HepG2 (cell line): Measurements from ENCODE around the gene CHID1. TPM values are rescaled to one million over a fixed set of nuclear protein-coding genes. Genes with fewer than 3 reads are reported as not detected.

ENCODE experiments used
- CBX2 ChIP-seq, 2 experiments: fragments of 200-600 bp in 1 of 2; sonication (generic); formaldehyde crosslinking in 1 of 2; IDR thresholded peaks; 2 replicates each; pipeline versions ENCODE4 v1.7.0 to v1.8.1; 2018 to 2022; ENCODE audit warnings: low read depth in 2 of 2, low read length in 1 of 2, mild to moderate bottlenecking in 1 of 2, missing genetic modification reagents in 1 of 2
- CERS6 ChIP-seq: sonication (generic); formaldehyde crosslinking; IDR thresholded peaks from 2 replicates; pipeline ENCODE4 v1.5.0; 2020; ENCODE audit warnings: missing genetic modification reagents
- HHEX ChIP-seq: IDR thresholded peaks from 2 replicates; pipeline ENCODE4 v1.6.1; 2016; ENCODE audit warnings: control low read depth
- HMGXB3 ChIP-seq: sonication (generic); formaldehyde crosslinking; IDR thresholded peaks from 2 replicates; pipeline ENCODE4 v1.4.0; 2020; ENCODE audit warnings: missing genetic modification reagents, borderline replicate concordance
- JUN ChIP-seq: sonication (generic); formaldehyde crosslinking; IDR thresholded peaks from 2 replicates; pipeline ENCODE4 v1.4.0; 2020; ENCODE audit warnings: mild to moderate bottlenecking, missing genetic modification reagents
- PHF20 ChIP-seq: sonication (generic); formaldehyde crosslinking; IDR thresholded peaks from 2 replicates; pipeline ENCODE4 v1.5.0; 2020; ENCODE audit warnings: mild to moderate bottlenecking, missing genetic modification reagents
- SAFB2 ChIP-seq: sonication (generic); formaldehyde crosslinking; IDR thresholded peaks from 2 replicates; pipeline ENCODE4 v1.5.1; 2020; ENCODE audit warnings: missing genetic modification reagents, low read depth, mild to moderate bottlenecking, borderline replicate concordance
- SETDB1 ChIP-seq: sonication (generic); formaldehyde crosslinking; IDR thresholded peaks from 2 replicates; pipeline ENCODE4 v1.5.1; 2020; ENCODE audit warnings: missing genetic modification reagents, mild to moderate bottlenecking, borderline replicate concordance
- SIX4 ChIP-seq: sonication (generic); formaldehyde crosslinking; IDR thresholded peaks from 2 replicates; pipeline ENCODE4 v1.4.0; 2020; ENCODE audit warnings: missing genetic modification reagents
- TERF1 ChIP-seq: sonication (generic); formaldehyde crosslinking; IDR thresholded peaks from 2 replicates; pipeline ENCODE4 v1.8.0; 2022; ENCODE audit warnings: mild to moderate bottlenecking, missing genetic modification reagents, moderate library complexity
- TFE3 ChIP-seq: IDR thresholded peaks from 2 replicates; pipeline ENCODE4 v1.6.1; 2016
- ZBTB49 ChIP-seq: sonication (generic); formaldehyde crosslinking; IDR thresholded peaks from 2 replicates; pipeline ENCODE4 v1.4.0; 2020; ENCODE audit warnings: missing genetic modification reagents, borderline replicate concordance
- ZFP36L1 ChIP-seq: sonication (generic); formaldehyde crosslinking; IDR thresholded peaks from 2 replicates; pipeline ENCODE4 v1.8.0; 2022; ENCODE audit warnings: mild to moderate bottlenecking, missing genetic modification reagents, moderate library complexity
- ZFP90 ChIP-seq: sonication (generic); formaldehyde crosslinking; IDR thresholded peaks from 2 replicates; pipeline ENCODE4 v1.8.0; 2022; ENCODE audit warnings: missing genetic modification reagents, mild to moderate bottlenecking, inconsistent platforms, borderline replicate concordance
- ZNF331 ChIP-seq: sonication (generic); formaldehyde crosslinking; IDR thresholded peaks from 2 replicates; pipeline ENCODE4 v1.4.0; 2020; ENCODE audit warnings: missing genetic modification reagents
- ZNF570 ChIP-seq: sonication (generic); formaldehyde crosslinking; IDR thresholded peaks from 2 replicates; pipeline ENCODE4 v1.4.0; 2020; ENCODE audit warnings: mild to moderate bottlenecking, missing genetic modification reagents, borderline replicate concordance
- ZNF614 ChIP-seq: IDR thresholded peaks from 2 replicates; pipeline ENCODE4 v1.6.1; 2018; ENCODE audit warnings: missing biosample characterization, missing genetic modification reagents, inconsistent platforms, borderline replicate concordance
- ZNF780A ChIP-seq: sonication (generic); formaldehyde crosslinking; IDR thresholded peaks from 2 replicates; pipeline ENCODE4 v1.8.0; 2022; ENCODE audit warnings: mild to moderate bottlenecking, missing genetic modification reagents, moderate library complexity
- polyA plus RNA-seq, 8 experiments: library from polyadenylated mRNA; depleted of rRNA in 3 of 8; stranded (reverse) in 7 of 8; unstranded in 1 of 8; fragments of >200 nt; fragmentation: Illumina TruSeq in 4 of 8; extraction: Trizol in 4 of 8; gene quantifications; 2 replicates each; pipeline versions ENCODE4 v1.2.1 to v1.2.3, GENCODE V29; 2011 to 2016; ENCODE audit warnings: low read depth in 4 of 8, missing spikeins in 1 of 8, mixed read lengths in 1 of 8; ENCODE audit not compliant: insufficient read depth in 1 of 8
- total RNA-seq, 5 experiments: library from RNA; depleted of rRNA; stranded (reverse); fragments of >200 nt; fragmentation: Illumina TruSeq; extraction: Trizol; gene quantifications; 2 replicates each; pipeline ENCODE4 v1.2.3, GENCODE V29; 2016; ENCODE audit warnings: low read depth in 1 of 5

CHID1 gene
- total and polyA plus RNA-seq, 2 of the 13 experiments (the other 11 are each of a cell fraction or from before 2014, with no cell fraction given) = 65.1 to 93.6 TPM

- no peak for TF ChIP-seq CERS6 (CRISPR knock-in tag)
- TF ChIP-seq TERF1 = no peak
- TF ChIP-seq HHEX (CRISPR knock-in tag) = no peak
- TF ChIP-seq ZBTB49 (CRISPR knock-in tag) = no peak
- no peak for TF ChIP-seq HMGXB3 (CRISPR knock-in tag)
- no peak; the same call in 1 of the 2 replicates for TF ChIP-seq ZFP36L1 (CRISPR knock-in tag)
- TF ChIP-seq SAFB2 (CRISPR knock-in tag) = no peak
- TF ChIP-seq ZNF780A (CRISPR knock-in tag) = no peak
- TF ChIP-seq ZNF331 (CRISPR knock-in tag) = no peak
- no peak for TF ChIP-seq SIX4
- no peak for TF ChIP-seq ZFP90 (CRISPR knock-in tag)
- no peak for TF ChIP-seq ZNF570 (CRISPR knock-in tag)
- no peak for TF ChIP-seq PHF20 (CRISPR knock-in tag)
- no peak for TF ChIP-seq TFE3 (CRISPR knock-in tag)
- no peak for TF ChIP-seq ZNF614 (CRISPR knock-in tag)
- no peak for TF ChIP-seq SETDB1 (CRISPR knock-in tag)
- TF ChIP-seq CBX2 (IDR thresholded peaks at IDR 0.05; ENCODE audit: low read depth, low read length) = no peak
- TF ChIP-seq CBX2 (CRISPR knock-in tag; IDR thresholded peaks at IDR 0.05; ENCODE audit: low read depth) = no peak
- TF ChIP-seq JUN = no peak
Measured at GRCh38 chr11:819943-820649, 90.5 kb downstream of the CHID1 start (continued).
